ENCODE results near the gene SYT14. TPM values are rescaled to one million over a fixed set of nuclear protein-coding genes. Genes with fewer than 3 reads are reported as not detected.

The SYT14 gene
- total RNA-seq, 1 experiment from 2014 or later: 1.4 TPM

DNA sequence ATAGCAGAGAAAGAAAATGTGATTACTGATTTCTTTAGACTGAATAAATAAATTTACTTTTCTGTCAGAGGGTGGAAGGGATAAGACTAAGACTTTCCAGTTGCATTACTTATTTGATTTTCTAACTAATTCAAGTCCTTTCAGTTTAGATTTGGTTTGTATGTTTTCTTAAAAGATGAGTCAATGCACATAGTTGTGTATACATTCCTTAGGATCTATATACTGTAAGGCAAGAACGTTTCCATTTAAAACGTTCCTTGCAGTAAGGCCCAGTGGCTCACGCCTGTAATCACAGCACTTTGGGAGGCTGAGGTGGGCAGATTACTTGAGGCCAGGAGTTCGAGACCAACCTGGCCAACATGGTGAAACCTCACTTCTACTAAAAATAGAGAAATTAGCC, 280.0 kb downstream of the SYT14 start:
- no peaks in the 10 kb centered on the region for H3K36me3 ChIP-seq (ENCODE audit: low read depth)
- no peaks in the 10 kb centered on the region for H3K27me3 ChIP-seq (ENCODE audit: insufficient read depth, low read depth)
- no peaks in the 10 kb centered on the region for H4K20me1 ChIP-seq (ENCODE audit: insufficient read depth)
- H2AFZ ChIP-seq: no peak overlapping the region
- no peaks in the 10 kb centered on the region for H3K9me2 ChIP-seq (ENCODE audit: insufficient read depth)
- no peak overlapping the region for H3K4me3 ChIP-seq
- H3K27ac ChIP-seq: no peak overlapping the region
- H3K4me2 ChIP-seq: no peak overlapping the region
- POLR2A ChIA-PET (ENCODE audit: unreplicated experiment): no interaction called here
- no peaks in the 10 kb centered on the region for H3F3A ChIP-seq (ENCODE audit: insufficient read depth, low read depth)
- TF ChIP-seq EZH2 (IDR thresholded peaks at IDR 0.05; ENCODE audit: low read depth): no peak
- TF ChIP-seq, protein P1, sequence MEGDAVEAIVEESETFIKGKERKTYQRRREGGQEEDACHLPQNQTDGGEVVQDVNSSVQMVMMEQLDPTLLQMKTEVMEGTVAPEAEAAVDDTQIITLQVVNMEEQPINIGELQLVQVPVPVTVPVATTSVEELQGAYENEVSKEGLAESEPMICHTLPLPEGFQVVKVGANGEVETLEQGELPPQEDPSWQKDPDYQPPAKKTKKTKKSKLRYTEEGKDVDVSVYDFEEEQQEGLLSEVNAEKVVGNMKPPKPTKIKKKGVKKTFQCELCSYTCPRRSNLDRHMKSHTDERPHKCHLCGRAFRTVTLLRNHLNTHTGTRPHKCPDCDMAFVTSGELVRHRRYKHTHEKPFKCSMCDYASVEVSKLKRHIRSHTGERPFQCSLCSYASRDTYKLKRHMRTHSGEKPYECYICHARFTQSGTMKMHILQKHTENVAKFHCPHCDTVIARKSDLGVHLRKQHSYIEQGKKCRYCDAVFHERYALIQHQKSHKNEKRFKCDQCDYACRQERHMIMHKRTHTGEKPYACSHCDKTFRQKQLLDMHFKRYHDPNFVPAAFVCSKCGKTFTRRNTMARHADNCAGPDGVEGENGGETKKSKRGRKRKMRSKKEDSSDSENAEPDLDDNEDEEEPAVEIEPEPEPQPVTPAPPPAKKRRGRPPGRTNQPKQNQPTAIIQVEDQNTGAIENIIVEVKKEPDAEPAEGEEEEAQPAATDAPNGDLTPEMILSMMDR (conservative IDR thresholded peaks at IDR 0.05): no peak
- H3K79me2 ChIP-seq (ENCODE audit: low read depth): no peaks in the 10 kb centered on the region
- peaks cover 7% of the 10 kb centered on the region; the same call in 1 of the 2 replicates for H3K4me1 ChIP-seq (replicated peaks; ENCODE audit: insufficient read depth)
- intact Hi-C loops (cut with micrococcal nuclease; ENCODE audit: unreplicated experiment): no loop called here
- CTCF ChIA-PET: no interaction called here
- BruUV-seq (replicated peaks): no TSS peak
- no peaks in the 10 kb centered on the region for H3K9me3 ChIP-seq (ENCODE audit: insufficient read depth, low read depth)
- no peak for DNase-seq

Other genes starting within 250 kb of the SYT14 start
- gene HSD11B1, start 233.4 kb upstream of the SYT14 start, total RNA-seq (2021): not detected in 2 replicates
- not detected in 2 replicates for gene TRAF3IP3, start 182.2 kb upstream of the SYT14 start, total RNA-seq (2021)
- gene C1orf74, start 153.7 kb upstream of the SYT14 start, total RNA-seq (2021): 4.1 and 5.0 TPM in 2 replicates
- gene IRF6, start 132.1 kb upstream of the SYT14 start, total RNA-seq (2021): 46.5 and 50.9 TPM in 2 replicates
- 8.2 and 9.3 TPM in 2 replicates for gene UTP25, start 110.2 kb upstream of the SYT14 start, total RNA-seq (2021)